NOMO-1 treated with DMSO at 0.1 percent for 48 hours (cell line): ENCODE results near the gene SPTSSA.
A peak's percentile ranks its signal among the peaks of the same experiment; 100 is the strongest.
"Not testable (repeated sequence)": the region's sequence is repeated elsewhere in the genome, so short reads cannot be mapped to it uniquely, and the experiment has no call there.

Experiments used
- DNase-seq: peaks from one replicate; lab custom pipeline; 2025; ENCODE audit not compliant: unreplicated experiment; lab: John Stamatoyannopoulos, UW

The SPTSSA gene

GRCh38 chr14:34428102-34428466 lies 34.0 kb downstream of the SPTSSA start:
- DNase-seq: not testable (repeated sequence)

- DNase-seq: no peak
Measured at GRCh38 chr14:34426313-34427295, 35.4 kb downstream of the SPTSSA start.

GRCh38 chr14:34425095-34425851 lies 36.8 kb downstream of the SPTSSA start:
- no peak for DNase-seq

GRCh38 chr14:34424488-34424887 lies 37.6 kb downstream of the SPTSSA start:
- DNase-seq: no peak

- DNase-seq: no peak
Measured at GRCh38 chr14:34423445-34423844, 38.6 kb downstream of the SPTSSA start.

- DNase-seq: no peak
Measured at GRCh38 chr14:34420547-34421150, 41.4 kb downstream of the SPTSSA start.

GRCh38 chr14:34409721-34410120 lies 52.3 kb downstream of the SPTSSA start:
- no peak for DNase-seq

GRCh38 chr14:34407951-34408350 lies 54.1 kb downstream of the SPTSSA start:
- no peak for DNase-seq

GRCh38 chr14:34404416-34404815 lies 57.6 kb downstream of the SPTSSA start:
- no peak for DNase-seq

GRCh38 chr14:34403646-34404045 lies 58.4 kb downstream of the SPTSSA start:
- DNase-seq: peak; percentile 68

- no peak for DNase-seq
Measured at GRCh38 chr14:34398024-34398423, 64.0 kb downstream of the SPTSSA start.

GRCh38 chr14:34387974-34388516 lies 74.0 kb downstream of the SPTSSA start:
- DNase-seq: no peak

- no peak for DNase-seq
Measured at GRCh38 chr14:34386865-34387485, 75.1 kb downstream of the SPTSSA start.

GRCh38 chr14:34385881-34386280 lies 76.2 kb downstream of the SPTSSA start:
- not testable (repeated sequence) for DNase-seq

GRCh38 chr14:34383839-34384238 lies 78.2 kb downstream of the SPTSSA start:
- DNase-seq: no peak
